Vagina (tissue), 2 donors: ENCODE data around the gene FOSL1. TPM values are rescaled to one million over a fixed set of nuclear protein-coding genes. Genes with fewer than 3 reads are reported as not detected.

ENCODE experiments used
- DNase-seq, 2 donors: peaks; one replicate each; pipeline ENCODE4 v3.0.0-alpha.2; 2017; ENCODE audit errors: extremely low spot score in 2 of 2
- H3K27ac ChIP-seq: fragments of 200-600 bp; sonication (generic); one replicate; pipeline ENCODE4 v1.5.1; 2019
- H3K27me3 ChIP-seq: fragments of 200-600 bp; sonication (generic); one replicate; pipeline ENCODE4 v1.5.1; 2019
- H3K36me3 ChIP-seq, 2 donors: fragments of 200-600 bp; sonication (generic); one replicate each; pipeline ENCODE4 v1.5.1; 2017 to 2019
- H3K4me1 ChIP-seq: fragments of 200-600 bp; sonication (generic); one replicate; pipeline ENCODE4 v1.5.1; 2019
- H3K4me3 ChIP-seq, 2 donors: fragments of 200-600 bp; sonication (generic); 1 replicate in 1 of 2; 2 replicates in 1 of 2; pipeline ENCODE4 v1.5.1; 2016 to 2019
- H3K9me3 ChIP-seq: fragments of 200-600 bp; sonication (generic); one replicate; pipeline ENCODE4 v1.5.1; 2019
- POLR2A ChIP-seq, 2 donors: fragments of 450-650 bp; IDR thresholded peaks; one replicate each; pipeline ENCODE4 v1.6.1; 2017; ENCODE audit warnings: antibody characterized with exemption in 2 of 2, mild to moderate bottlenecking in 2 of 2, moderate library complexity in 2 of 2
- POLR2AphosphoS5 ChIP-seq, 2 donors: sonication (generic); formaldehyde crosslinking; IDR thresholded peaks; one replicate each; pipeline ENCODE4 v1.9.0; 2017; ENCODE audit warnings: antibody characterized with exemption in 2 of 2, mild to moderate bottlenecking in 2 of 2, low read depth in 1 of 2; ENCODE audit not compliant: insufficient read depth in 1 of 2
- intact Hi-C: fragments of 100-400 bp; cut with DNase I; formaldehyde crosslinking; loops from one replicate; pipeline ENCODE4 v1.15.1; 2023
- total RNA-seq: library from RNA; depleted of rRNA; stranded (reverse); fragments of >200 nt; gene quantifications from one replicate; pipeline ENCODE4 v1.2.3, GENCODE V29; 2016
- TF ChIP-seq, protein P1 (sequence below), 3 experiments: fragments of 450-650 bp in 2 of 3; fragments of 200-600 bp in 1 of 3; sonication (generic) in 1 of 3; IDR thresholded peaks; one replicate each; pipeline ENCODE4 v1.5.1; 2017 to 2019; ENCODE audit warnings: antibody characterized with exemption in 3 of 3, mild to moderate bottlenecking in 2 of 3, moderate library complexity in 2 of 3

FOSL1 gene
- total RNA-seq, 1 donor from 2014 or later = 20.9 TPM

DNA sequence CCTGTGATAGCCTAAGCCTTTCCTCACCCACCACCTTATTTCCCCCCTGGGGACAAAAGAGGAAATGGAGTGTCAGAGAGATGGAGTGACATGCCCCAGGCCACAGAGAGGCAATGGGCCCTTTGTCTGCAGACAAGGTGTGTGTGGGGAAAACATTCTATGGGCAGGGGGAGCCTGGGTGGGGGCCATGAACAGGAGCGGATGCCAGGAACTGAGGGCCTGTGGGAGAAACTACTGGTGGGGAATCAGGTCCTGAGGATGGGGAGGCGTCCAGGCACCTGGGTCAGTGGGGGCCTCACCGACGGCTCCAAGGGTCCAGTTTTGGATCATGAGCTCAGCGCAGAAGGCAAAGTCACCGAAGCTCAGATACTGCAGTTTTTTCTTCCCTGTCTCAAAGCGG, 15.0 kb downstream of the FOSL1 start:
- H3K27me3 ChIP-seq = no peaks in the 10 kb centered on the region
- no peaks in the 10 kb centered on the region for H3K9me3 ChIP-seq
- peaks cover 46% of the 10 kb centered on the region for H3K4me1 ChIP-seq
- peak overlapping the region; percentile 33 for H3K27ac ChIP-seq
- H3K36me3 ChIP-seq = peaks cover 0 to 37% of the 10 kb centered on the region in 2 donors
- no peak for DNase-seq
- TF ChIP-seq, protein P1, sequence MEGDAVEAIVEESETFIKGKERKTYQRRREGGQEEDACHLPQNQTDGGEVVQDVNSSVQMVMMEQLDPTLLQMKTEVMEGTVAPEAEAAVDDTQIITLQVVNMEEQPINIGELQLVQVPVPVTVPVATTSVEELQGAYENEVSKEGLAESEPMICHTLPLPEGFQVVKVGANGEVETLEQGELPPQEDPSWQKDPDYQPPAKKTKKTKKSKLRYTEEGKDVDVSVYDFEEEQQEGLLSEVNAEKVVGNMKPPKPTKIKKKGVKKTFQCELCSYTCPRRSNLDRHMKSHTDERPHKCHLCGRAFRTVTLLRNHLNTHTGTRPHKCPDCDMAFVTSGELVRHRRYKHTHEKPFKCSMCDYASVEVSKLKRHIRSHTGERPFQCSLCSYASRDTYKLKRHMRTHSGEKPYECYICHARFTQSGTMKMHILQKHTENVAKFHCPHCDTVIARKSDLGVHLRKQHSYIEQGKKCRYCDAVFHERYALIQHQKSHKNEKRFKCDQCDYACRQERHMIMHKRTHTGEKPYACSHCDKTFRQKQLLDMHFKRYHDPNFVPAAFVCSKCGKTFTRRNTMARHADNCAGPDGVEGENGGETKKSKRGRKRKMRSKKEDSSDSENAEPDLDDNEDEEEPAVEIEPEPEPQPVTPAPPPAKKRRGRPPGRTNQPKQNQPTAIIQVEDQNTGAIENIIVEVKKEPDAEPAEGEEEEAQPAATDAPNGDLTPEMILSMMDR (IDR thresholded peaks at IDR 0.05) = no peak
- TF ChIP-seq POLR2A (IDR thresholded peaks at IDR 0.05) = no peak
- no peak for TF ChIP-seq POLR2AphosphoS5 (IDR thresholded peaks at IDR 0.05; ENCODE audit: insufficient read depth in 1 of 2, low read depth in 1 of 2)
- H3K4me3 ChIP-seq = no peak overlapping the region
- intact Hi-C loops = loop anchor here (5.0 kb wide), 2 partner anchors 102 to 117 kb away; partner anchors contain the start of genes BANF1 and EIF1AD

GRCh38 chr11:65884716-65885092, 15.5 kb downstream of the FOSL1 start:
- peak overlapping the region; percentile 33 for H3K27ac ChIP-seq

DNA sequence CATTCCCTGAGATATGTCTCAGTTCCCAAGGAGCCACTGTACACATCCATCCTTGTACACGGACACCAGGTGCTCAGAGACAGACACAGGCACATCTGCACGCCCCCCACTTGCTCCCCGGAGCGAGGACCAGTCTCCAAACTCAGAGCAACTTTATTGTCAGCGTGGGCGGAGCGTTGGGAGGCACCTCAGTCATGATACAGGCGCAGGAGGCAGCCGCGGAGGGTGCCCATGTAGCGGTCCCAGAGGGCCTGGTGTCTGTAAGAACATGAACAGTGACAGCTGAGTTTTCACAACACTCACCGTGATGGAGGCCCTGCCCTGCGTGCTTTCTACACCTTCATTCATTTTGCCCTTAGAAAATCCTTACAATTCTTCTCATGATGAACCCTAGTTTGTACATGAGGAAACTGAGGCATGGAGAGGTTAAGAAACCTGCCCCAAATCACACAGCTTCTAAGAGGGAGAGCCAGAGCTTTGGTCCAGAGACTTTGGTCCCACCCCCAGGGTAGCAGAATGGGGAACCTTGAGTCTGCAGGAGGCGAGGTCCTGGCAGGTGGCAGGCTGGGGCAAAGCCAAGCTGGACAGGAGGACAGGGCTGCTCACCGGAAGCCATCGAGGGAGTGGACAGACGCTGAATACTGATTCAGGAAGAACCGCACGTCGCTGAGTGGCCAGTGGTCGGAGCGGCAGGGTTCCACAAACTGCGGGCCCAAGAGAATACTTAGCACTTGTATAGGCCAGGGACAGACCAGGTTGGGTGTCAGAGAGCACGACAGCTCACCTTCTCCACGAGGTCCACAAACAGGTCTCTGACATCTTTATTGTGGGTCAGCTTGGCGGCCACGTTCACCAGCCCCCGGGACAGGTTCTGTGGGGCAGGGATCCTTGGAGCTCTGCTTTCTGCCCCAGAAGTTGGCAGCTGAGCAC, 16.1 kb downstream of the FOSL1 start:
- H3K36me3 ChIP-seq = peaks cover 0 to 37% of the 10 kb centered on the region in 2 donors
- TF ChIP-seq POLR2AphosphoS5 (IDR thresholded peaks at IDR 0.05; ENCODE audit: insufficient read depth in 1 of 2, low read depth in 1 of 2) = no peak
- TF ChIP-seq, protein P1 (IDR thresholded peaks at IDR 0.05) = no peak
- TF ChIP-seq POLR2A (IDR thresholded peaks at IDR 0.05) = no peak
- intact Hi-C loops = loop anchor here (5.0 kb wide), 1 partner anchor 33 kb away; the partner anchor contains the start of genes C11orf68 and DRAP1
- peak overlapping the region; percentile 33 for H3K27ac ChIP-seq
- H3K4me1 ChIP-seq = peaks cover 34% of the 10 kb centered on the region
- no peak for DNase-seq
- no peaks in the 10 kb centered on the region for H3K9me3 ChIP-seq
- no peak overlapping the region for H3K4me3 ChIP-seq
- H3K27me3 ChIP-seq = no peaks in the 10 kb centered on the region

More at GRCh38 chr11:65884716-65885092, 15.5 kb downstream of the FOSL1 start:
- no peak overlapping the region for H3K4me3 ChIP-seq
- no peak for DNase-seq
- intact Hi-C loops = loop anchor here (5.0 kb wide), 3 partner anchors 33 to 118 kb away; partner anchors contain the start of genes BANF1, C11orf68, DRAP1 and EIF1AD
- TF ChIP-seq POLR2A (IDR thresholded peaks at IDR 0.05) = no peak
- TF ChIP-seq, protein P1 (IDR thresholded peaks at IDR 0.05) = peak; percentile 95 to 99 (median 95)
- TF ChIP-seq POLR2AphosphoS5 (IDR thresholded peaks at IDR 0.05; ENCODE audit: insufficient read depth in 1 of 2, low read depth in 1 of 2) = peak; percentile 50 to 75
- no peaks in the 10 kb centered on the region for H3K27me3 ChIP-seq
- H3K9me3 ChIP-seq = no peaks in the 10 kb centered on the region
- peaks cover 41% of the 10 kb centered on the region for H3K4me1 ChIP-seq
- peaks cover 0 to 37% of the 10 kb centered on the region in 2 donors for H3K36me3 ChIP-seq

- Histone ChIP-seq H3K27me3 (no peaks in the 10 kb centered on the region), H3K9me3 (no peaks in the 10 kb centered on the region), H3K4me1 (peaks cover 30% of the 10 kb centered on the region), H3K27ac (no peak overlapping the region), H3K4me3 (no peak overlapping the region), H3K36me3 (peaks cover 0 to 37% of the 10 kb centered on the region in 2 donors)
- intact Hi-C loops = loop anchor here (5.0 kb wide), 1 partner anchor 34 kb away; the partner anchor contains the start of genes C11orf68 and DRAP1
- TF ChIP-seq, protein P1 (IDR thresholded peaks at IDR 0.05) = no peak
- TF ChIP-seq POLR2A (IDR thresholded peaks at IDR 0.05) (no peak), POLR2AphosphoS5 (IDR thresholded peaks at IDR 0.05; ENCODE audit: insufficient read depth in 1 of 2, low read depth in 1 of 2) (no peak)
- DNase-seq = no peak
Measured at GRCh38 chr11:65883058-65883761, 17.0 kb downstream of the FOSL1 start.
